NB4 (cell line): ENCODE results near the gene OR4M2.
"Not testable (repeated sequence)": the region's sequence is repeated elsewhere in the genome, so short reads cannot be mapped to it uniquely, and the experiment has no call there.

Experiments
- CTCF ChIP-seq: IDR thresholded peaks from one replicate; pipeline ENCODE4 v1.5.1; 2012; ENCODE audit warnings: low read depth, low read length
- MAX ChIP-seq: IDR thresholded peaks from 2 replicates; pipeline ENCODE4 v1.6.1; 2011; ENCODE audit warnings: low read depth, low read length
- MYC ChIP-seq: IDR thresholded peaks from 2 replicates; pipeline ENCODE4 v1.6.1; 2011; ENCODE audit warnings: low read depth, low read length
- POLR2A ChIP-seq: IDR thresholded peaks from 2 replicates; pipeline ENCODE4 v1.6.1; 2011; ENCODE audit warnings: mild to moderate bottlenecking; ENCODE audit not compliant: insufficient read length; ENCODE audit errors: extremely low read depth

GRCh38 chr15:22080227-22080626, at the start of gene OR4M2:
- TF ChIP-seq CTCF, POLR2A, MAX, MYC: not testable (repeated sequence)
